Upper lobe of left lung (tissue), 4 donors: ENCODE data around the gene TMX1.

Source experiments
- CTCF ChIP-seq, 6 experiments: fragments of 450-650 bp in 4 of 6; fragments of 200-600 bp in 2 of 6; sonication (generic) in 2 of 6; IDR thresholded peaks; one replicate each; pipeline ENCODE4 v1.5.1; 2016 to 2019; ENCODE audit warnings: antibody characterized with exemption in 6 of 6
- EP300 ChIP-seq, 4 donors: sonication (generic); formaldehyde crosslinking; IDR thresholded peaks; one replicate each; pipeline ENCODE4 v1.5.1; 2017; ENCODE audit warnings: antibody characterized with exemption in 4 of 4, control low read depth in 2 of 4
- POLR2A ChIP-seq, 4 donors: fragments of 450-650 bp; IDR thresholded peaks; one replicate each; pipeline ENCODE4 v1.5.1; 2016 to 2017; ENCODE audit warnings: antibody characterized with exemption in 4 of 4, mild to moderate bottlenecking in 2 of 4
- POLR2AphosphoS5 ChIP-seq, 2 donors: sonication (generic); formaldehyde crosslinking; IDR thresholded peaks; one replicate each; pipeline ENCODE4 v1.5.1; 2017; ENCODE audit warnings: antibody characterized with exemption in 2 of 2

GRCh38 chr14:51260225-51260624 lies 20.2 kb downstream of the TMX1 start:
- TF ChIP-seq CTCF (IDR thresholded peaks at IDR 0.05): no peak
- no peak for TF ChIP-seq EP300 (IDR thresholded peaks at IDR 0.05)
- TF ChIP-seq POLR2AphosphoS5 (IDR thresholded peaks at IDR 0.05): no peak
- TF ChIP-seq POLR2A (IDR thresholded peaks at IDR 0.05): no peak
